ENCODE data around the gene MLNR.

Gene MLNR

GRCh38 chr13:49220036-49220855 lies at the start of gene MLNR:
Gene MLNR, plus strand, starts transcription at chr13:49220338. Its CDS starts 0 bp downstream, at chr13:49220338.
- no peak for DNase-seq (ENCODE audit: low spot score)

- no peak for DNase-seq (ENCODE audit: low spot score)
Observed at GRCh38 chr13:49171359-49171758, 48.8 kb upstream of the MLNR start.

GRCh38 chr13:49183672-49184325 lies 36.3 kb upstream of the MLNR start:
- no peak for DNase-seq (ENCODE audit: low spot score)

- DNase-seq (ENCODE audit: low spot score): no peak
Observed at GRCh38 chr13:49184621-49185020, 35.5 kb upstream of the MLNR start.

- no peak for DNase-seq (ENCODE audit: low spot score)
Observed at GRCh38 chr13:49185264-49185663, 34.9 kb upstream of the MLNR start.

GRCh38 chr13:49190901-49191300 lies 29.2 kb upstream of the MLNR start:
- DNase-seq (ENCODE audit: low spot score): no peak

GRCh38 chr13:49206641-49207040 lies 13.5 kb upstream of the MLNR start:
- DNase-seq (ENCODE audit: low spot score): no peak

GRCh38 chr13:49208619-49209018 lies 11.5 kb upstream of the MLNR start:
- DNase-seq (ENCODE audit: low spot score): no peak

GRCh38 chr13:49210114-49210513 lies 10.0 kb upstream of the MLNR start:
- no peak for DNase-seq (ENCODE audit: low spot score)

- no peak for DNase-seq (ENCODE audit: low spot score)
Observed at GRCh38 chr13:49210669-49211068, 9.5 kb upstream of the MLNR start.

- no peak for DNase-seq (ENCODE audit: low spot score)
Observed at GRCh38 chr13:49213539-49213938, 6.6 kb upstream of the MLNR start.

- no peak for DNase-seq (ENCODE audit: low spot score)
Observed at GRCh38 chr13:49213997-49214916, 5.9 kb upstream of the MLNR start.

- peak; percentile 57 for DNase-seq (ENCODE audit: low spot score)
Observed at GRCh38 chr13:49214917-49215376, 5.2 kb upstream of the MLNR start.

- no peak for DNase-seq (ENCODE audit: low spot score)
Observed at GRCh38 chr13:49216334-49216733, 3.8 kb upstream of the MLNR start.

- DNase-seq (ENCODE audit: low spot score): no peak
Observed at GRCh38 chr13:49217962-49218492, 2.1 kb upstream of the MLNR start.

GRCh38 chr13:49218493-49219051 lies 1.6 kb upstream of the MLNR start:
- DNase-seq (ENCODE audit: low spot score): no peak

GRCh38 chr13:49219647-49220035 lies 497 bp upstream of the MLNR start:
- no peak for DNase-seq (ENCODE audit: low spot score)

- no peak for DNase-seq (ENCODE audit: low spot score)
Observed at GRCh38 chr13:49220856-49221589, 885 bp downstream of the MLNR start.

GRCh38 chr13:49221590-49221965 lies 1.4 kb downstream of the MLNR start:
- DNase-seq (ENCODE audit: low spot score): no peak

GRCh38 chr13:49225223-49226042 lies 5.3 kb downstream of the MLNR start:
- no peak for DNase-seq (ENCODE audit: low spot score)
